Measurements from ENCODE around the gene SOCS7. TPM values are rescaled to one million over a fixed set of nuclear protein-coding genes. Genes with fewer than 3 reads are reported as not detected.

SOCS7 gene
- total RNA-seq, 1 donor from 2014 or later: 13.2 TPM

Other genes with a start within 250 kb of the SOCS7 start
- gene TBC1D3E, start 223.9 kb upstream of the SOCS7 start, total RNA-seq: not detected in 2 replicates
- gene TBC1D3, start 159.3 kb upstream of the SOCS7 start, total RNA-seq: not detected in 2 replicates
- 24.4 and 45.0 TPM in 2 replicates for gene MRPL45, start 54.7 kb upstream of the SOCS7 start, total RNA-seq
- gene GPR179, start 7.9 kb upstream of the SOCS7 start, total RNA-seq: not detected in 2 replicates
- gene ARHGAP23, start 76.6 kb downstream of the SOCS7 start, total RNA-seq: 83.4 and 145 TPM in 2 replicates

Measured in glomerular endothelial cell (primary cell).